ENCODE measurements around the gene MAD2L2. TPM values are rescaled to one million over a fixed set of nuclear protein-coding genes. Genes with fewer than 3 reads are reported as not detected.

Gene MAD2L2
- total and polyA plus RNA-seq, 2 donors (not counting 1 experiment from before 2014, with no cell fraction given): 35.0 to 48.9 TPM

DNA sequence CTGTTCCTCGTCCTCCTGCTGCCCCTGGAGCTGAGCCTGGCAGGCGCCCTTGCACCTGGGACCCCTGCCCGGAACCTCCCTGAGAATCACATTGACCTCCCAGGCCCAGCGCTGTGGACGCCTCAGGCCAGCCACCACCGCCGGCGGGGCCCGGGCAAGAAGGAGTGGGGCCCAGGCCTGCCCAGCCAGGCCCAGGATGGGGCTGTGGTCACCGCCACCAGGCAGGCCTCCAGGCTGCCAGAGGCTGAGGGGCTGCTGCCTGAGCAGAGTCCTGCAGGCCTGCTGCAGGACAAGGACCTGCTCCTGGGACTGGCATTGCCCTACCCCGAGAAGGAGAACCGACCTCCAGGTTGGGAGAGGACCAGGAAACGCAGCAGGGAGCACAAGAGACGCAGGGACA lies 25.3 kb upstream of the MAD2L2 start:
- H3K27me3 ChIP-seq (ENCODE audit: control insufficient read depth, insufficient read depth, low read length): peaks cover 14% of the 10 kb centered on the region

DNA sequence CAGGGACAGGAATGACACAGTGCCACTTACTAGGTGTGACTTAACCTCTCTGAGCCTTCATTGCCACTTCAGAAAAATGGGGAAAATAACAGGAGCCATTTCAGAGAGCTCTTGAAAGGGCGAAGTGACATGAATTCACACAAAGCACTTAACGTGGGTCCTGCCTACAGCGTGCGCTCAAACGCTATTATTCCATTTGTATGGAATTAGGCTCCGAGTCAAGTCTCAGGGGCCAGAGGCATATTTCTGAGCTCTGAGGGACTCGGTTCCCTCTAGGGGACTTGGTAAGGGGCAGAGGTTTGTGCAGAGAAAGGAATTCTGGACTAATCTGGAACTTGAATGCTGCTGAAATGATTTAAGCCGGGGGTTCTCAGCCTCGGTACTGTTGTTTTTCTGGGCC lies 24.6 kb upstream of the MAD2L2 start:
- no peak overlapping the region for H3K27ac ChIP-seq (ENCODE audit: insufficient read depth, low read length)
- H2AFZ ChIP-seq (ENCODE audit: low read length): no peak overlapping the region
- no peak overlapping the region for H3K4me3 ChIP-seq (replicated peaks in 1 of 4; ENCODE audit: control extremely low read depth in 1 of 4, insufficient read depth in 1 of 4, low read depth in 3 of 4, low read length in 4 of 4)
- H4K20me1 ChIP-seq (ENCODE audit: control insufficient read depth, extremely low read depth, insufficient read depth, low read length): no peaks in the 10 kb centered on the region
- no peaks in the 10 kb centered on the region for H3K9me3 ChIP-seq (ENCODE audit: control insufficient read depth, insufficient read depth, low read depth, low read length)
- TF ChIP-seq, protein P1, sequence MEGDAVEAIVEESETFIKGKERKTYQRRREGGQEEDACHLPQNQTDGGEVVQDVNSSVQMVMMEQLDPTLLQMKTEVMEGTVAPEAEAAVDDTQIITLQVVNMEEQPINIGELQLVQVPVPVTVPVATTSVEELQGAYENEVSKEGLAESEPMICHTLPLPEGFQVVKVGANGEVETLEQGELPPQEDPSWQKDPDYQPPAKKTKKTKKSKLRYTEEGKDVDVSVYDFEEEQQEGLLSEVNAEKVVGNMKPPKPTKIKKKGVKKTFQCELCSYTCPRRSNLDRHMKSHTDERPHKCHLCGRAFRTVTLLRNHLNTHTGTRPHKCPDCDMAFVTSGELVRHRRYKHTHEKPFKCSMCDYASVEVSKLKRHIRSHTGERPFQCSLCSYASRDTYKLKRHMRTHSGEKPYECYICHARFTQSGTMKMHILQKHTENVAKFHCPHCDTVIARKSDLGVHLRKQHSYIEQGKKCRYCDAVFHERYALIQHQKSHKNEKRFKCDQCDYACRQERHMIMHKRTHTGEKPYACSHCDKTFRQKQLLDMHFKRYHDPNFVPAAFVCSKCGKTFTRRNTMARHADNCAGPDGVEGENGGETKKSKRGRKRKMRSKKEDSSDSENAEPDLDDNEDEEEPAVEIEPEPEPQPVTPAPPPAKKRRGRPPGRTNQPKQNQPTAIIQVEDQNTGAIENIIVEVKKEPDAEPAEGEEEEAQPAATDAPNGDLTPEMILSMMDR (conservative IDR thresholded peaks at IDR 0.05 in 1 of 2, IDR thresholded peaks at IDR 0.05 in 1 of 2; ENCODE audit: low read depth in 1 of 2, low read length in 2 of 2): no peak
- no peak for TF ChIP-seq EZH2 (IDR thresholded peaks at IDR 0.05; ENCODE audit: low read length, missing control alignments)
- no peak overlapping the region for H3K9ac ChIP-seq (ENCODE audit: insufficient read depth, low read length)
- H3K27me3 ChIP-seq (ENCODE audit: control insufficient read depth, insufficient read depth, low read length): peaks cover 20% of the 10 kb centered on the region
- H3K4me2 ChIP-seq (ENCODE audit: extremely low read depth, insufficient read depth, low read length): no peak overlapping the region
- no peaks in the 10 kb centered on the region for H3K79me2 ChIP-seq (ENCODE audit: control insufficient read depth, insufficient read depth, low read length)
- no peak for DNase-seq (ENCODE audit: low read depth in 2 of 2)
- no peaks in the 10 kb centered on the region for H3K36me3 ChIP-seq (ENCODE audit: control insufficient read depth, insufficient read depth, low read length)
- H3K4me1 ChIP-seq (ENCODE audit: control insufficient read depth, extremely low read depth, insufficient read depth, low read length): no peaks in the 10 kb centered on the region

More for the DNA sequence above, 25.3 kb upstream of the MAD2L2 start:
- Histone ChIP-seq H3K4me3 (replicated peaks in 1 of 4; ENCODE audit: control extremely low read depth in 1 of 4, insufficient read depth in 1 of 4, low read depth in 3 of 4, low read length in 4 of 4) (no peak overlapping the region), H3K9ac (ENCODE audit: insufficient read depth, low read length) (no peak overlapping the region), H3K27ac (ENCODE audit: insufficient read depth, low read length) (no peak overlapping the region), H4K20me1 (ENCODE audit: control insufficient read depth, extremely low read depth, insufficient read depth, low read length) (no peaks in the 10 kb centered on the region), H2AFZ (ENCODE audit: low read length) (no peak overlapping the region), H3K9me3 (ENCODE audit: control insufficient read depth, insufficient read depth, low read depth, low read length) (no peaks in the 10 kb centered on the region), H3K4me1 (ENCODE audit: control insufficient read depth, extremely low read depth, insufficient read depth, low read length) (no peaks in the 10 kb centered on the region), H3K79me2 (ENCODE audit: control insufficient read depth, insufficient read depth, low read length) (no peaks in the 10 kb centered on the region), H3K4me2 (ENCODE audit: extremely low read depth, insufficient read depth, low read length) (no peak overlapping the region), H3K36me3 (ENCODE audit: control insufficient read depth, insufficient read depth, low read length) (no peaks in the 10 kb centered on the region)
- TF ChIP-seq, protein P1 (conservative IDR thresholded peaks at IDR 0.05 in 1 of 2, IDR thresholded peaks at IDR 0.05 in 1 of 2; ENCODE audit: low read depth in 1 of 2, low read length in 2 of 2): no peak
- no peak for TF ChIP-seq EZH2 (IDR thresholded peaks at IDR 0.05; ENCODE audit: low read length, missing control alignments)
- DNase-seq (ENCODE audit: low read depth in 2 of 2): no peak

DNA sequence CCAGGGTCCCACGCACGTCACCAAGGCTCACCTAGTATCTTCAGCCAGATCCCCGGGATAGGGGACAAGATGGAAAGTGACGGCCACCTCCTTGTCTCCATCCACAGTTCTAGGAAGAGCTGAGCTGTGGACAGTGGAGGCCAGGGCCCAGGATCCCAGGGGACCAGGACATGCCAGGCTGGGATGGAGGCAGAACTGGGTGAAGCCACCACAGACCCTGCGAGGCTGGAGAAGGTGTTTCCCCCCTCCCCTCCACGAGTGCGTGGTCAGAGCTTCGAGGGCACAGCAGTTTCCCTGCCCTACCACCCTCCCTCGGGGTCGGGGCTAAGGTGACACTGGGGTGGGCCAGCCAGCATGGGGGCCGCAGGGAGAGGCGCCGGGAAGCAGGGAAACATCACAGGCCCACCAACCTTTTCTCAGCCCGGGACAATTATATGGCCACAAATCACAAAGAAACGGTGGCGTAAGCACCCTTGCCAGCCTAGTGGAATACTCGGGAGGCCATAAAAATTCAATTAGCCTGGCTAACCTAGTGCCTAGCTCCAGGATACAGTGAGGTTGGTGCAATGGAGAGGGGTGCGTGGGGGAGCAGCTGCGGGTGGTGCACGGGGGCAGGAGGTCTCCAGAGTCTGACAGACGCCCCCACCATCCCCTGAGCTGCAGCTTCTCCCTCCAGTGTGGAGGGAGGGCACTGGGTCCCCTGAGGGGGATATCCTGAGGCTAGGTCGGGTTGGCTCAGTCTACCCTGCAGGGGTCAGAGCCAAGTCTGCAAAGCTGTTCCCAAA lies 23.9 kb upstream of the MAD2L2 start:
- no peak overlapping the region for H3K9ac ChIP-seq (ENCODE audit: insufficient read depth, low read length)
- H3K27me3 ChIP-seq (ENCODE audit: control insufficient read depth, insufficient read depth, low read length): peaks cover 24% of the 10 kb centered on the region
- H3K36me3 ChIP-seq (ENCODE audit: control insufficient read depth, insufficient read depth, low read length): no peaks in the 10 kb centered on the region
- H2AFZ ChIP-seq (ENCODE audit: low read length): no peak overlapping the region
- no peak overlapping the region for H3K4me2 ChIP-seq (ENCODE audit: extremely low read depth, insufficient read depth, low read length)
- H3K79me2 ChIP-seq (ENCODE audit: control insufficient read depth, insufficient read depth, low read length): no peaks in the 10 kb centered on the region
- no peak overlapping the region for H3K27ac ChIP-seq (ENCODE audit: insufficient read depth, low read length)
- no peak overlapping the region for H3K4me3 ChIP-seq (replicated peaks in 1 of 4; ENCODE audit: control extremely low read depth in 1 of 4, insufficient read depth in 1 of 4, low read depth in 3 of 4, low read length in 4 of 4)
- DNase-seq (ENCODE audit: low read depth in 2 of 2): no peak
- no peaks in the 10 kb centered on the region for H3K4me1 ChIP-seq (ENCODE audit: control insufficient read depth, extremely low read depth, insufficient read depth, low read length)
- no peaks in the 10 kb centered on the region for H4K20me1 ChIP-seq (ENCODE audit: control insufficient read depth, extremely low read depth, insufficient read depth, low read length)
- TF ChIP-seq, protein P1 (conservative IDR thresholded peaks at IDR 0.05 in 1 of 2, IDR thresholded peaks at IDR 0.05 in 1 of 2; ENCODE audit: low read depth in 1 of 2, low read length in 2 of 2): no peak
- TF ChIP-seq EZH2 (IDR thresholded peaks at IDR 0.05; ENCODE audit: low read length, missing control alignments): no peak
- no peaks in the 10 kb centered on the region for H3K9me3 ChIP-seq (ENCODE audit: control insufficient read depth, insufficient read depth, low read depth, low read length)

All from fibroblast of lung (primary cell).